OCI-LY3 (cell line): Measurements from ENCODE around the gene PLSCR1.

Experiments
- H2AFZ ChIP-seq: fragments of 200-600, 300-600 bp; shearing (Covaris generic); 2 replicates; pipeline ENCODE4 v1.6.0; 2014; ENCODE audit warnings: antibody characterized with exemption, low read depth, low read length
- H3K27ac ChIP-seq: fragments of 200-600, 300-600 bp; sonication (generic); 2 replicates; pipeline ENCODE4 v1.5.1; 2014; ENCODE audit warnings: mild to moderate bottlenecking, low read length, moderate library complexity, mixed read lengths
- H3K27me3 ChIP-seq: fragments of 200-600, 300-600 bp; sonication (generic); 2 replicates; pipeline ENCODE4 v1.6.1; 2014; ENCODE audit warnings: low read depth, low read length, mixed read lengths
- H3K36me3 ChIP-seq: fragments of 200-600, 300-600 bp; sonication (generic); replicated peaks from 2 replicates; pipeline ENCODE3; 2014; ENCODE audit warnings: low read depth, low read length, mixed read lengths
- H3K4me1 ChIP-seq: fragments of 300-600, 200-600 bp; sonication (generic); 2 replicates; pipeline ENCODE4 v1.6.1; 2014; ENCODE audit warnings: low read length, mixed read lengths
- H3K4me2 ChIP-seq: fragments of 200-600, 300-600 bp; sonication (generic); 2 replicates; pipeline ENCODE4 v1.6.1; 2014; ENCODE audit warnings: low read length, mixed read lengths
- H3K4me3 ChIP-seq: fragments of 300-600, 200-600 bp; sonication (generic); 2 replicates; pipeline ENCODE4 v1.5.1; 2014; ENCODE audit warnings: antibody characterized with exemption, mild to moderate bottlenecking, low read length, moderate library complexity
- H3K79me2 ChIP-seq: fragments of 300-600, 200-600 bp; shearing (Covaris generic); 2 replicates; pipeline ENCODE4 v1.6.1; 2014; ENCODE audit warnings: mild to moderate bottlenecking, low read length, mixed read lengths
- H3K9ac ChIP-seq: fragments of 300-600, 200-600 bp; shearing (Covaris generic); 2 replicates; pipeline ENCODE4 v1.6.0; 2014; ENCODE audit warnings: mild to moderate bottlenecking, low read length, moderate library complexity
- H3K9me3 ChIP-seq: fragments of 200-600, 300-600 bp; shearing (Covaris generic); 2 replicates; pipeline ENCODE4 v1.6.1; 2014; ENCODE audit warnings: low read length, mixed read lengths; ENCODE audit not compliant: insufficient read depth
- H4K20me1 ChIP-seq: fragments of 200-600, 300-600 bp; sonication (generic); 2 replicates; pipeline ENCODE4 v1.6.1; 2016; ENCODE audit warnings: low read length, mixed read lengths; ENCODE audit not compliant: insufficient read depth
- EZH2phosphoT487 ChIP-seq: fragments of 200-600 bp; shearing (Covaris generic); IDR thresholded peaks from 2 replicates; pipeline ENCODE4 v1.6.1; 2018; ENCODE audit warnings: antibody characterized with exemption, mixed run types, low read depth
- TF ChIP-seq, protein P1 (sequence below): fragments of 200-600, 300-600 bp; sonication (generic); IDR thresholded peaks from 2 replicates; pipeline ENCODE4 v1.5.1; 2014; ENCODE audit warnings: antibody characterized with exemption, low read length, low read depth

Gene PLSCR1

DNA sequence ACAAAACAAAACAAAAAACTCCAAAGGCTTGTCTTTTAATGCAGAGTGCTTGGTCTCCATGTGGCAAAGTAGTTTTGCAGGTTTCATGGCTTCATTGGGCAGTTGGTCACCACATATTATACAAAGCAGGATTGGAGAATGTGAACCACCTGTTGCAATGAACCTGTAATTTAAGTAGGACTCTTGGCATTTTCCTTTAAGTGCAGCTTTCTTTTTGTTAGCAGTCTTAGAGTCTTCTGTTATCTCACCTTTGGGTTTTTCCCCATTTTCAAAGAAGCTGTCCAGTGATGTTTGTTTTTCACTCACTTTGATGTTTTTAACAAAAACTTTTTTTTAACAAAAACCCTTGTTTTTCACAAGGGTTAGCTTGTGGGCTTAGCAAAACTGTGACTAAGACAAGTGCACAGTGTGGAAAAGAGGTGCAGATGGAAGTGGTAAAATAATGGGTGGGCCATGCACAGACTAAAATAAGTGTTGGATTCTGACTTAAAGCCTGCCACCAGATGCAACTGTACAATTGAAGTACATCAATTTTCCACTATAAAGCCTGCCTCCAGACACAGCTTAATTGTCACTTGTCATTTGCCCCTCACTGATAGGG is 2.9 kb upstream of the PLSCR1 start:
- H2AFZ ChIP-seq, result no peak overlapping the region
- H3K36me3 ChIP-seq, result peaks cover 1% of the 10 kb centered on the region
- H3K79me2 ChIP-seq, result peaks cover 12% of the 10 kb centered on the region
- no peaks in the 10 kb centered on the region for H3K9me3 ChIP-seq
- H3K4me2 ChIP-seq, result no peak overlapping the region
- H3K27ac ChIP-seq, result no peak overlapping the region
- no peak overlapping the region for H3K9ac ChIP-seq
- H3K27me3 ChIP-seq, result no peaks in the 10 kb centered on the region
- TF ChIP-seq EZH2phosphoT487, result no peak
- TF ChIP-seq, protein P1, sequence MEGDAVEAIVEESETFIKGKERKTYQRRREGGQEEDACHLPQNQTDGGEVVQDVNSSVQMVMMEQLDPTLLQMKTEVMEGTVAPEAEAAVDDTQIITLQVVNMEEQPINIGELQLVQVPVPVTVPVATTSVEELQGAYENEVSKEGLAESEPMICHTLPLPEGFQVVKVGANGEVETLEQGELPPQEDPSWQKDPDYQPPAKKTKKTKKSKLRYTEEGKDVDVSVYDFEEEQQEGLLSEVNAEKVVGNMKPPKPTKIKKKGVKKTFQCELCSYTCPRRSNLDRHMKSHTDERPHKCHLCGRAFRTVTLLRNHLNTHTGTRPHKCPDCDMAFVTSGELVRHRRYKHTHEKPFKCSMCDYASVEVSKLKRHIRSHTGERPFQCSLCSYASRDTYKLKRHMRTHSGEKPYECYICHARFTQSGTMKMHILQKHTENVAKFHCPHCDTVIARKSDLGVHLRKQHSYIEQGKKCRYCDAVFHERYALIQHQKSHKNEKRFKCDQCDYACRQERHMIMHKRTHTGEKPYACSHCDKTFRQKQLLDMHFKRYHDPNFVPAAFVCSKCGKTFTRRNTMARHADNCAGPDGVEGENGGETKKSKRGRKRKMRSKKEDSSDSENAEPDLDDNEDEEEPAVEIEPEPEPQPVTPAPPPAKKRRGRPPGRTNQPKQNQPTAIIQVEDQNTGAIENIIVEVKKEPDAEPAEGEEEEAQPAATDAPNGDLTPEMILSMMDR, result no peak
- no peaks in the 10 kb centered on the region for H4K20me1 ChIP-seq
- H3K4me1 ChIP-seq, result peaks cover 35% of the 10 kb centered on the region
- H3K4me3 ChIP-seq, result no peak overlapping the region

DNA sequence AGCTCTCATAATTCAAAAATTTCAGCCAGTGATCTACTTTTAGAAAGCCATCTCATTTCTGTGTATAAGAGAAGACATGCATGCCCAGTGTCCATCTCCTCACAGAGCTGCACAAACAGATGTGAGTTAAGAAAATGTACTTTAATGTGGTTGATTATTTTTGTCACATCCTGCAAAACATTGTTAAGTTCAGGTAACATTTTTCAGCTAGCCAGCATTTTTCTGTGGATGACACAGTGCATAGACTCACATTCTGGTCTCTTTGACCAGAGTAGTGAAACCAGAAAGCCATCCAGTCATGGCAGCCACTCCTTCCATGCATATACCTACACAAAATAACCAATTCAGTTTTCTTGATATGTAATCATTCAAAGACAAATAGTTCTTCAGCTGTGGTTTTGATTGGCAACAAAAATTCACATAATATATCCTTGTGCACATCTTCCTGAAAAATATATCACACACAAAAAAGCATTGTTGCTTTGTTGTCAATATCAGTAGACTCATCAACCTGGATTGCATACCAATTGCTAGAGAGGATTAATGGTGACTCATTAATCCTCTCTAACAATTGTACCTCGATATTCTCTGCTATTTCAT is 2.1 kb upstream of the PLSCR1 start:
- Histone ChIP-seq H3K4me2 (no peak overlapping the region), H2AFZ (no peak overlapping the region), H3K9ac (no peak overlapping the region), H3K27ac (no peak overlapping the region), H3K27me3 (no peaks in the 10 kb centered on the region), H3K4me3 (no peak overlapping the region), H4K20me1 (no peaks in the 10 kb centered on the region), H3K79me2 (peaks cover 21% of the 10 kb centered on the region), H3K9me3 (no peaks in the 10 kb centered on the region), H3K36me3 (peaks cover 3% of the 10 kb centered on the region), H3K4me1 (peaks cover 37% of the 10 kb centered on the region)
- TF ChIP-seq, protein P1, result no peak
- no peak for TF ChIP-seq EZH2phosphoT487

DNA sequence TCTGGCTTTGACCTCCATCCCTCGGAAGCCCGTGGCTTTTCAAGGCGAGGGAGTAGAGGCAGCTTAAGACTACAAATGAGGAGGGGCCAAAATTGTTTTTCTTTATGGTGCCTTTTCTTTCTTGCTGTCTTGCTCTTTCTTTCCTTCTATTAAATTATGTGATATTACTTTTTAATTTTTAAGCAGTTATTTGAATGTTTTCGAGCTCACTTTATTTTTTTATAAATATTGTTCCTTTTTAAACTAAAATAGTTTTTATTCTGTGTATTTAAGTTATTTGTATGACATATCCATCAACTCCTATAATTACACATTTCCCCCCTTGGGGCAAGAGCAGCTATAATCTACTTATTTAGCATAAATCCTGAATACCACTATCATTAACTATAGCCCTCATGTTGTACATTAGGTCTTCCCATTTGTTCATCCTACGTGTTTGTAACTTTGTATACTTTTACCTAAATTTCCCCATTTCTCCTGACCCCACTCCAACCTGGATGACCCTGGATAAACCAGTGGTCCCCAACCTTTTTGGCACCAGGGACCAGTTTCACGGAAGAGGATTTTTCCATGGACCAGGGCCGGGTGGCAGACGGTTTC is 622 bp upstream of the PLSCR1 start:
- H3K27me3 ChIP-seq, result no peaks in the 10 kb centered on the region
- peak overlapping the region; percentile 73 for H2AFZ ChIP-seq
- no peaks in the 10 kb centered on the region for H3K9me3 ChIP-seq
- peak overlapping the region; percentile 92 for H3K4me2 ChIP-seq
- peaks cover 24% of the 10 kb centered on the region for H3K79me2 ChIP-seq
- peaks cover 37% of the 10 kb centered on the region for H3K4me1 ChIP-seq
- H3K4me3 ChIP-seq, result peak overlapping the region; percentile 94
- peak overlapping the region; percentile 52 for H3K27ac ChIP-seq
- TF ChIP-seq, protein P1, result no peak
- TF ChIP-seq EZH2phosphoT487, result no peak
- H4K20me1 ChIP-seq, result no peaks in the 10 kb centered on the region; the same call in 1 of the 2 replicates
- H3K36me3 ChIP-seq, result peaks cover 3% of the 10 kb centered on the region
- H3K9ac ChIP-seq, result peak overlapping the region; percentile 94

DNA sequence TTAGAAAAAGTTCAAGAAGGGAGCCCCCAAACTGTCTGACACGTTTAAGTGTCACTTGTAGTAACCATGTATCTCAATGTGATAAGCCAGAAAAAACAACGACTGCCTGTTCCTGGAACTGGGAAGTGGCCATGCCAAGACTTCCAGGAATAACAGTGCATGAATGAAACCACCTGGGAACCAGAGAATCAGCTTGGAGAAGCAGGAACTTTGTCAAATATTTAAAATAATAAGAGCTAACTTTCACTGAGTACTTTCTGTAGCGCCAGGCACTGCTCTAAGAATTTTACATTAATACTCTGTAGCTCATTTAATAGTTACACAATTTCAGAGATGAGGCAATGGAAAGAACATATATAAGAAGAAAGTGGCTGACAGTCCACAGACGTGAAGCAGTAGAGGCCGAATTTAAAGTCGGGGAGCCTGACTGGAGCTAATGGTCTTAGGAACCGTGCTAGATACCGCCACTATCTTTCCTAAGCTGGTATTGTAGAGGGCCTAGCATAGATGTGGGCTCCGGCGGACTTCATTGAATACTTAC is 876 bp downstream of the PLSCR1 start:
- Histone ChIP-seq H3K4me2 (peak overlapping the region; percentile 92), H3K9me3 (no peaks in the 10 kb centered on the region), H4K20me1 (no peaks in the 10 kb centered on the region; the same call in 1 of the 2 replicates), H3K27ac (no peak overlapping the region), H3K9ac (peak overlapping the region; percentile 94), H3K27me3 (no peaks in the 10 kb centered on the region), H3K36me3 (peaks cover 10% of the 10 kb centered on the region), H3K79me2 (peaks cover 33% of the 10 kb centered on the region), H3K4me3 (peak overlapping the region; percentile 94), H2AFZ (no peak overlapping the region), H3K4me1 (peaks cover 41% of the 10 kb centered on the region)
- TF ChIP-seq EZH2phosphoT487, result no peak
- TF ChIP-seq, protein P1, result no peak
